A549 (cell line): ENCODE results near the gene CELF4. TPM values are rescaled to one million over a fixed set of nuclear protein-coding genes. Genes with fewer than 3 reads are reported as not detected.

Source experiments
- ATAC-seq, 2 experiments: fragments of 200-7000 bp in 1 of 2; fragments of >200 bp in 1 of 2; cut with Nextera tagmentation in 1 of 2; cut with Tn5 transposase in 1 of 2; 3 replicates each; pipeline versions ENCODE4 v1.8.0 to v1.9.1; 2018 to 2020; ENCODE audit warnings: mild to moderate bottlenecking in 1 of 2, moderate library complexity in 1 of 2
- CTCF ChIA-PET: fragments of 300-600 bp; sonication (Branson Sonifier 250); formaldehyde crosslinking; extraction: SDS; loops from one replicate; lab custom pipeline; 2021; ENCODE audit warnings: antibody characterized with exemption, inconsistent platforms; lab: Yijun Ruan, JAX
- POLR2A ChIA-PET: fragments of 350-600 bp; formaldehyde crosslinking; extraction: SDS; loops from one replicate; lab custom pipeline; 2021; ENCODE audit warnings: antibody characterized with exemption, inconsistent platforms; lab: Yijun Ruan, JAX
- DNase-seq, 2 experiments: peaks; one replicate each; pipeline versions ENCODE4 v3.0.0 to v3.0.0-alpha.2; 2011 to 2016; ENCODE audit warnings: low read depth in 1 of 2, low spot score in 1 of 2
- FAIRE-seq: peaks from 2 replicates; lab custom pipeline; 2011; peaks lifted over from hg19 to GRCh38; lab: Jason Lieb, UNC
- H3K27ac ChIP-seq, 2 experiments: fragments of >200 bp; sonication (Bioruptor Twin); formaldehyde crosslinking; 3 replicates each; pipeline ENCODE4 v1.5.1; 2016 to 2017
- H3K4me1 ChIP-seq: fragments of >200 bp; sonication (Bioruptor Twin); formaldehyde crosslinking; 3 replicates; pipeline ENCODE4 v1.6.1; 2016
- H3K4me2 ChIP-seq: fragments of >200 bp; sonication (Bioruptor Twin); formaldehyde crosslinking; 3 replicates; pipeline ENCODE4 v1.6.1; 2016
- H3K4me3 ChIP-seq: fragments of >200 bp; sonication (Bioruptor Twin); formaldehyde crosslinking; 3 replicates; pipeline ENCODE4 v1.5.1; 2016
- H3K9me3 ChIP-seq: fragments of >200 bp; sonication (Bioruptor Twin); formaldehyde crosslinking; 3 replicates; pipeline ENCODE4 v1.6.1; 2016
- ATOH8 ChIP-seq: fragments of 250-450 bp; sonication (Bioruptor Pico); IDR thresholded peaks from 2 replicates; pipeline ENCODE4 v1.5.0; 2020; ENCODE audit warnings: low read depth, mild to moderate bottlenecking, moderate library complexity
- BHLHE40 ChIP-seq: IDR thresholded peaks from 2 replicates; pipeline ENCODE4 v1.6.1; 2012; ENCODE audit warnings: low read depth, low read length, inconsistent platforms
- CHD2 ChIP-seq: fragments of 150-350 bp; IDR thresholded peaks from 2 replicates; pipeline ENCODE4 v1.6.1; 2014; ENCODE audit warnings: low read length; ENCODE audit not compliant: partially characterized antibody
- CHD4 ChIP-seq: fragments of 200-600 bp; sonication (generic); IDR thresholded peaks from 2 replicates; pipeline ENCODE4 v1.6.1; 2016; ENCODE audit warnings: antibody characterized with exemption, mild to moderate bottlenecking, borderline replicate concordance
- EHF ChIP-seq: fragments of 250-450 bp; sonication (Bioruptor Pico); IDR thresholded peaks from 2 replicates; pipeline ENCODE4 v1.5.0; 2020; ENCODE audit warnings: mild to moderate bottlenecking
- EHMT2 ChIP-seq: fragments of 200-600 bp; sonication (generic); IDR thresholded peaks from 2 replicates; pipeline ENCODE4 v1.6.1; 2016; ENCODE audit warnings: antibody characterized with exemption, low read depth, mild to moderate bottlenecking, moderate library complexity
- ELK1 ChIP-seq: fragments of 150-350 bp; IDR thresholded peaks from 2 replicates; pipeline ENCODE4 v1.6.1; 2014; ENCODE audit warnings: low read depth, mild to moderate bottlenecking, low read length
- ESRRA ChIP-seq: fragments of 150-350 bp; IDR thresholded peaks from 2 replicates; pipeline ENCODE4 v1.6.1; 2014; ENCODE audit warnings: mild to moderate bottlenecking, low read length, borderline replicate concordance
- FOSL2 ChIP-seq, 2 experiments: fragments of 450-650 bp in 1 of 2; fragments of >200 bp in 1 of 2; sonication (Bioruptor Twin) in 1 of 2; formaldehyde crosslinking; IDR thresholded peaks; 2 replicates each; pipeline versions ENCODE4 v1.5.0 to v1.6.1; 2016 to 2020; ENCODE audit warnings: mild to moderate bottlenecking in 1 of 2, moderate library complexity in 1 of 2
- HDAC2 ChIP-seq: fragments of 200-600 bp; sonication (generic); IDR thresholded peaks from 2 replicates; pipeline ENCODE4 v1.6.1; 2016
- HOXB5 ChIP-seq: fragments of 250-450 bp; sonication (Bioruptor Pico); IDR thresholded peaks from 2 replicates; pipeline ENCODE4 v1.5.0; 2020; ENCODE audit warnings: mild to moderate bottlenecking, moderate library complexity
- JUN ChIP-seq, 2 experiments: fragments of >200 bp; sonication (Bioruptor Twin); formaldehyde crosslinking; IDR thresholded peaks; 2 replicates in 1 of 2; 3 replicates in 1 of 2; pipeline ENCODE4 v1.6.1; 2016 to 2017
- KDM1A ChIP-seq: fragments of 200-600 bp; sonication (generic); IDR thresholded peaks from 2 replicates; pipeline ENCODE4 v1.6.1; 2016; ENCODE audit warnings: low read depth, mild to moderate bottlenecking
- TFCP2L1 ChIP-seq: fragments of 250-450 bp; sonication (Bioruptor Pico); IDR thresholded peaks from 2 replicates; pipeline ENCODE4 v1.5.0; 2021; ENCODE audit warnings: mild to moderate bottlenecking
- ZC3H11A ChIP-seq: fragments of 450-650 bp; IDR thresholded peaks from 2 replicates; pipeline ENCODE4 v1.6.1; 2014; ENCODE audit warnings: antibody characterized with exemption, mild to moderate bottlenecking
- ZNF302 ChIP-seq: fragments of 250-450 bp; sonication (Bioruptor Pico); IDR thresholded peaks from 2 replicates; pipeline ENCODE4 v1.9.0; 2021; ENCODE audit warnings: inconsistent platforms, mild to moderate bottlenecking, moderate library complexity
- ZSCAN20 ChIP-seq: fragments of 250-450 bp; sonication (Bioruptor Pico); IDR thresholded peaks from 2 replicates; pipeline ENCODE4 v1.8.0; 2022; ENCODE audit warnings: mild to moderate bottlenecking, moderate library complexity
- WGBS: methylation state at CpG from one replicate; pipeline ENCODE4 v1.1.6; 2017; ENCODE audit errors: missing lambda C conversion rate; 5-methylcytosine and 5-hydroxymethylcytosine counted together
- polyA plus RNA-seq, 4 experiments: library from polyadenylated mRNA; depleted of rRNA in 3 of 4; stranded (reverse); fragments of >200 nt; fragmentation: RNase III in 1 of 4; extraction: RNeasy Plus Mini Kit Qiagen cat#74134 plus additional on column Dnase treatment in 1 of 4; gene quantifications; 2 replicates in 3 of 4; 3 replicates in 1 of 4; pipeline ENCODE4 v1.2.3, GENCODE V29; 2011 to 2017

Gene CELF4
- polyA plus RNA-seq, 2 of the 4 experiments (the other 2 are of a cell fraction), result 0.08 TPM; not detected in 1

GRCh38 chr18:37574113-37574512 lies 8.5 kb upstream of the CELF4 start:
- 0% methylated on average over 1 of the region's 7 CpGs for WGBS
- FAIRE-seq (no peak), ATAC-seq (no peak), DNase-seq (no peak)
- no peak overlapping the region for H3K4me3 ChIP-seq
- ChIA-PET CTCF (no interaction called here), POLR2A (no interaction called here)
- no peak for TF ChIP-seq FOSL2 (IDR thresholded peaks at IDR 0.05)
- TF ChIP-seq FOSL2 (CRISPR knock-in tag; IDR thresholded peaks at IDR 0.05), result no peak
- no peak for TF ChIP-seq ZNF302 (CRISPR knock-in tag)
- TF ChIP-seq EHF (CRISPR knock-in tag), result no peak
- no peak for TF ChIP-seq KDM1A
- no peaks in the 10 kb centered on the region for H3K9me3 ChIP-seq
- no peak overlapping the region for H3K4me2 ChIP-seq
- H3K27ac ChIP-seq, result no peak overlapping the region
- no peaks in the 10 kb centered on the region for H3K4me1 ChIP-seq

- no peak overlapping the region for H3K27ac ChIP-seq
- ChIA-PET POLR2A (no interaction called here), CTCF (no interaction called here)
- no peaks in the 10 kb centered on the region for H3K4me1 ChIP-seq
- no peak overlapping the region for H3K4me2 ChIP-seq
- ATAC-seq (no peak), DNase-seq (no peak), FAIRE-seq (no peak)
- TF ChIP-seq BHLHE40, result no peak
- TF ChIP-seq JUN (IDR thresholded peaks at IDR 0.05), result no peak
- TF ChIP-seq ATOH8, result no peak
- TF ChIP-seq ZNF302 (CRISPR knock-in tag), result no peak
- no peak for TF ChIP-seq FOSL2 (IDR thresholded peaks at IDR 0.05)
- TF ChIP-seq FOSL2 (CRISPR knock-in tag; IDR thresholded peaks at IDR 0.05), result no peak
- no peak for TF ChIP-seq HOXB5
- no peak for TF ChIP-seq ESRRA
- TF ChIP-seq EHMT2, result no peak
- TF ChIP-seq ELK1, result no peak
- H3K4me3 ChIP-seq, result no peak overlapping the region
- H3K9me3 ChIP-seq, result no peaks in the 10 kb centered on the region
- 0% methylated on average over 3 of the region's 3 CpGs for WGBS
Measured at GRCh38 chr18:37572736-37573135, 7.1 kb upstream of the CELF4 start.

GRCh38 chr18:37571266-37571665 lies 5.7 kb upstream of the CELF4 start:
- TF ChIP-seq CHD4 (no peak), ZSCAN20 (CRISPR knock-in tag) (no peak), HDAC2 (no peak)
- ChIA-PET POLR2A (no interaction called here), CTCF (no interaction called here)
- Histone ChIP-seq H3K4me1 (0 out of 3 replicates have a peak, but pooled peaks cover 4% of the 10 kb centered on the region), H3K27ac (no peak overlapping the region), H3K4me2 (no peak overlapping the region), H3K9me3 (no peaks in the 10 kb centered on the region), H3K4me3 (no peak overlapping the region)
- DNase-seq, result no peak
- WGBS, result 7% methylated on average over 3 of the region's 5 CpGs
- FAIRE-seq, result no peak
- ATAC-seq, result no peak

- POLR2A ChIA-PET, result no interaction called here
- DNase-seq (no peak), FAIRE-seq (no peak), ATAC-seq (peak; percentile 42 to 43; a peak in 1 of 6 replicates)
- Histone ChIP-seq H3K4me1 (peaks cover 4% of the 10 kb centered on the region; the same call in 1 of the 3 replicates), H3K4me3 (no peak overlapping the region), H3K27ac (no peak overlapping the region), H3K9me3 (no peaks in the 10 kb centered on the region), H3K4me2 (no peak overlapping the region)
- TF ChIP-seq EHF (CRISPR knock-in tag), result no peak
- no peak for TF ChIP-seq CHD2
- TF ChIP-seq HOXB5, result no peak
- TF ChIP-seq TFCP2L1 (CRISPR knock-in tag), result no peak
- no peak for TF ChIP-seq FOSL2 (IDR thresholded peaks at IDR 0.05)
- TF ChIP-seq FOSL2 (CRISPR knock-in tag; IDR thresholded peaks at IDR 0.05), result no peak
- TF ChIP-seq ZC3H11A, result no peak
- CTCF ChIA-PET, result interaction anchor here (1.0 kb wide), 1 partner anchor 17 kb away, joined by 3 read pairs; no protein-coding TSS in a partner anchor
- WGBS, result 14% methylated on average over 5 of the region's 5 CpGs
Measured at GRCh38 chr18:37570336-37570930, 4.8 kb upstream of the CELF4 start.
